CD4-positive, alpha-beta T cell (primary cell): ENCODE results near the gene HP1BP3. TPM values are rescaled to one million over a fixed set of nuclear protein-coding genes. Genes with fewer than 3 reads are reported as not detected.
A peak's percentile ranks its signal among the peaks of the same experiment; 100 is the strongest.

Source experiments
- ATAC-seq: fragments of 200-7000 bp; cut with Tn5 transposase; one replicate; pipeline ENCODE4 v1.10.0; 2022; ENCODE audit warnings: mild to moderate bottlenecking; ENCODE audit not compliant: poor library complexity
- CTCF ChIA-PET: fragments of 350-600 bp; sonication (Branson Sonifier 250); formaldehyde crosslinking; loops from one replicate; lab custom pipeline; 2021; ENCODE audit warnings: antibody characterized with exemption, inconsistent platforms; lab: Charles Lee
- POLR2A ChIA-PET: fragments of 350-600 bp; sonication (Branson Sonifier 250); formaldehyde crosslinking; loops from one replicate; lab custom pipeline; 2021; ENCODE audit warnings: antibody characterized with exemption, inconsistent platforms; lab: Charles Lee
- DNase-seq, 14 experiments: peaks; one replicate each; pipeline ENCODE4 v3.0.0-alpha.2; 2013 to 2020; ENCODE audit warnings: mixed read lengths in 2 of 14
- H3K27ac ChIP-seq, 2 donors: one replicate each; pipeline versions ENCODE4 v1.5.1 to v1.7.0; 2013; ENCODE audit warnings: low read length in 2 of 2, low read depth in 1 of 2, mild to moderate bottlenecking in 1 of 2
- H3K27me3 ChIP-seq, 2 experiments: 1 replicate in 1 of 2; 2 replicates in 1 of 2; pipeline versions ENCODE4 v1.6.1 to v1.7.0; 2013; ENCODE audit warnings: low read length in 2 of 2, control low read depth in 1 of 2, mild to moderate bottlenecking in 1 of 2, moderate library complexity in 1 of 2; ENCODE audit not compliant: insufficient read depth in 2 of 2, control insufficient read depth in 1 of 2
- H3K36me3 ChIP-seq: one replicate; pipeline ENCODE4 v1.6.1; 2013; ENCODE audit warnings: low read length, control low read depth; ENCODE audit not compliant: insufficient read depth
- H3K4me1 ChIP-seq: one replicate; pipeline ENCODE4 v1.6.1; 2013; ENCODE audit warnings: low read length, control low read depth; ENCODE audit not compliant: insufficient read depth
- H3K4me3 ChIP-seq: one replicate; pipeline ENCODE4 v1.5.1; 2013; ENCODE audit warnings: mild to moderate bottlenecking, low read length, moderate library complexity
- H3K9me3 ChIP-seq, 2 experiments: 1 replicate in 1 of 2; 2 replicates in 1 of 2; pipeline versions ENCODE4 v1.6.1 to v1.7.0; 2013; ENCODE audit warnings: low read length in 2 of 2, mild to moderate bottlenecking in 2 of 2, control low read depth in 1 of 2, moderate library complexity in 1 of 2; ENCODE audit not compliant: control insufficient read depth in 1 of 2, insufficient read depth in 1 of 2
- H3K27ac Mint-ChIP-seq: one replicate; pipeline ENCODE4 v1.8.0; 2020; ENCODE audit warnings: mixed read lengths
- H3K27me3 Mint-ChIP-seq: one replicate; pipeline ENCODE4 v1.8.0; 2021; ENCODE audit warnings: mixed read lengths
- H3K36me3 Mint-ChIP-seq: one replicate; pipeline ENCODE4 v1.8.0; 2021; ENCODE audit warnings: low read depth, mixed read lengths
- H3K4me1 Mint-ChIP-seq: one replicate; pipeline ENCODE4 v1.8.0; 2021; ENCODE audit warnings: low read depth, mixed read lengths
- H3K4me3 Mint-ChIP-seq: one replicate; pipeline ENCODE4 v1.8.0; 2020; ENCODE audit warnings: mild to moderate bottlenecking, mixed read lengths
- H3K9me3 Mint-ChIP-seq: one replicate; pipeline ENCODE4 v1.8.0; 2020; ENCODE audit warnings: mixed read lengths
- CTCF ChIP-seq: fragments of 200-600 bp; IDR thresholded peaks from one replicate; pipeline ENCODE4 v1.8.0; 2022; ENCODE audit warnings: antibody characterized with exemption, mild to moderate bottlenecking
- intact Hi-C, 2 experiments: fragments of 100-400 bp; cut with DNase I in 1 of 2; cut with micrococcal nuclease in 1 of 2; formaldehyde crosslinking; loops; one replicate each; pipeline versions ENCODE4 v1.15.1 to v1.9.0; 2023 to 2025; cut with DNase I, micrococcal nuclease
- total RNA-seq, 174 experiments: library from RNA in 2 of 174; stranded (reverse) in 2 of 174; gene quantifications; one replicate each; pipeline ENCODE4 v1.2.3 and lab custom pipeline; 2021 to 2026

Gene HP1BP3
- total RNA-seq, 2 experiments from 2014 or later, result 186 to 191 TPM

GRCh38 chr1:20729155-20729931 is 57.8 kb downstream of the HP1BP3 start:
- Mint-ChIP-seq H3K4me1 (peaks cover 16% of the 10 kb centered on the region), H3K9me3 (no peaks in the 10 kb centered on the region), H3K36me3 (no peaks in the 10 kb centered on the region), H3K27ac (no peak overlapping the region), H3K27me3 (peaks cover 33% of the 10 kb centered on the region), H3K4me3 (no peak overlapping the region)
- DNase-seq (peak in 1 of 14 experiments; percentile 21), ATAC-seq (no peak)
- peaks cover 0 to 18% of the 10 kb centered on the region in 2 experiments for H3K9me3 ChIP-seq
- H3K27ac ChIP-seq, result no peak overlapping the region
- no peak for TF ChIP-seq CTCF
- CTCF ChIA-PET, result interaction anchor here (1.6 to 1.7 kb wide), 2 partner anchors 32 kb away, joined by 5 to 7 read pairs; no protein-coding TSS in a partner anchor
- H3K4me3 ChIP-seq, result no peak overlapping the region
- H3K27me3 ChIP-seq, result peaks cover 24 to 30% of the 10 kb centered on the region in 2 experiments
- intact Hi-C loops, result no loop called here
- POLR2A ChIA-PET, result interaction anchor here (0.5 kb wide), 1 partner anchor 474 kb away, joined by 3 read pairs; no protein-coding TSS in a partner anchor
- H3K36me3 ChIP-seq, result no peaks in the 10 kb centered on the region
- peaks cover 32% of the 10 kb centered on the region for H3K4me1 ChIP-seq

- DNase-seq (no peak), ATAC-seq (no peak)
- Mint-ChIP-seq H3K4me3 (peak overlapping the region; percentile 2), H3K27me3 (peaks cover 33% of the 10 kb centered on the region), H3K36me3 (no peaks in the 10 kb centered on the region), H3K9me3 (no peaks in the 10 kb centered on the region), H3K4me1 (peaks cover 16% of the 10 kb centered on the region), H3K27ac (no peak overlapping the region)
- Histone ChIP-seq H3K4me3 (no peak overlapping the region), H3K9me3 (peaks cover 0 to 18% of the 10 kb centered on the region in 2 experiments), H3K27ac (no peak overlapping the region), H3K4me1 (peaks cover 30% of the 10 kb centered on the region), H3K27me3 (peaks cover 24 to 30% of the 10 kb centered on the region in 2 experiments), H3K36me3 (no peaks in the 10 kb centered on the region)
- ChIA-PET CTCF (interaction anchor here (1.7 kb wide), 1 partner anchor 31 kb away, joined by 7 read pairs; no protein-coding TSS in a partner anchor), POLR2A (no interaction called here)
- no peak for TF ChIP-seq CTCF
- intact Hi-C loops, result no loop called here
Observed at GRCh38 chr1:20728371-20729154, 58.5 kb downstream of the HP1BP3 start.

- H3K4me1 ChIP-seq, result peaks cover 23% of the 10 kb centered on the region
- no peak for ATAC-seq
- no peak for TF ChIP-seq CTCF
- Mint-ChIP-seq H3K4me3 (peak overlapping the region; percentile 2), H3K36me3 (no peaks in the 10 kb centered on the region), H3K27ac (no peak overlapping the region), H3K4me1 (peaks cover 9% of the 10 kb centered on the region), H3K27me3 (peaks cover 27% of the 10 kb centered on the region), H3K9me3 (no peaks in the 10 kb centered on the region)
- POLR2A ChIA-PET, result no interaction called here
- peaks cover 0 to 18% of the 10 kb centered on the region in 2 experiments for H3K9me3 ChIP-seq
- H3K4me3 ChIP-seq, result no peak overlapping the region
- H3K27me3 ChIP-seq, result peaks cover 24 to 29% of the 10 kb centered on the region in 2 experiments
- CTCF ChIA-PET, result interaction anchor here (1.7 kb wide), 1 partner anchor 31 kb away, joined by 7 read pairs; no protein-coding TSS in a partner anchor
- intact Hi-C loops, result no loop called here
- no peaks in the 10 kb centered on the region for H3K36me3 ChIP-seq
- DNase-seq, result peak in 1 of 14 experiments; percentile 45
- H3K27ac ChIP-seq, result no peak overlapping the region
Observed at GRCh38 chr1:20727746-20728316, 59.3 kb downstream of the HP1BP3 start.
